ENCODE results near the gene COL20A1.

Gene COL20A1

GRCh38 chr20:63317601-63318291, 24.8 kb downstream of the COL20A1 start:
- no peaks in the 10 kb centered on the region for H3K4me1 ChIP-seq (ENCODE audit: control insufficient read depth, insufficient read depth, low read length)
- no peaks in the 10 kb centered on the region for H3K27me3 ChIP-seq (ENCODE audit: control insufficient read depth, insufficient read depth, low read length)
- no peak overlapping the region for H3K27ac ChIP-seq (ENCODE audit: low read depth, low read length)

GRCh38 chr20:63318391-63319163, 25.6 kb downstream of the COL20A1 start:
- no peak overlapping the region for H3K9ac ChIP-seq (ENCODE audit: low read depth, low read length)
- H3K4me3 ChIP-seq (ENCODE audit: low read depth, low read length): no peak overlapping the region
- no peaks in the 10 kb centered on the region for H3K27me3 ChIP-seq (ENCODE audit: control insufficient read depth, insufficient read depth, low read length)
- H3K9me3 ChIP-seq (ENCODE audit: control insufficient read depth, insufficient read depth, low read length): no peaks in the 10 kb centered on the region
- no peaks in the 10 kb centered on the region for H3K4me1 ChIP-seq (ENCODE audit: control insufficient read depth, insufficient read depth, low read length)
- no peak overlapping the region for H3K27ac ChIP-seq (ENCODE audit: low read depth, low read length)
- H3K36me3 ChIP-seq (ENCODE audit: control insufficient read depth, insufficient read depth, low read length): no peaks in the 10 kb centered on the region

More at GRCh38 chr20:63317601-63318291, 24.8 kb downstream of the COL20A1 start:
- no peaks in the 10 kb centered on the region for H3K9me3 ChIP-seq (ENCODE audit: control insufficient read depth, insufficient read depth, low read length)
- no peaks in the 10 kb centered on the region for H3K36me3 ChIP-seq (ENCODE audit: control insufficient read depth, insufficient read depth, low read length)
- no peak overlapping the region for H3K9ac ChIP-seq (ENCODE audit: low read depth, low read length)
- H3K4me3 ChIP-seq (ENCODE audit: low read depth, low read length): no peak overlapping the region

GRCh38 chr20:63319164-63320040, 26.4 kb downstream of the COL20A1 start:
- H3K9me3 ChIP-seq (ENCODE audit: control insufficient read depth, insufficient read depth, low read length): no peaks in the 10 kb centered on the region
- no peak overlapping the region for H3K4me3 ChIP-seq (ENCODE audit: low read depth, low read length)
- no peak overlapping the region for H3K9ac ChIP-seq (ENCODE audit: low read depth, low read length)
- H3K36me3 ChIP-seq (ENCODE audit: control insufficient read depth, insufficient read depth, low read length): no peaks in the 10 kb centered on the region
- no peaks in the 10 kb centered on the region for H3K4me1 ChIP-seq (ENCODE audit: control insufficient read depth, insufficient read depth, low read length)
- H3K27me3 ChIP-seq (ENCODE audit: control insufficient read depth, insufficient read depth, low read length): no peaks in the 10 kb centered on the region
- no peak overlapping the region for H3K27ac ChIP-seq (ENCODE audit: low read depth, low read length)

DNA sequence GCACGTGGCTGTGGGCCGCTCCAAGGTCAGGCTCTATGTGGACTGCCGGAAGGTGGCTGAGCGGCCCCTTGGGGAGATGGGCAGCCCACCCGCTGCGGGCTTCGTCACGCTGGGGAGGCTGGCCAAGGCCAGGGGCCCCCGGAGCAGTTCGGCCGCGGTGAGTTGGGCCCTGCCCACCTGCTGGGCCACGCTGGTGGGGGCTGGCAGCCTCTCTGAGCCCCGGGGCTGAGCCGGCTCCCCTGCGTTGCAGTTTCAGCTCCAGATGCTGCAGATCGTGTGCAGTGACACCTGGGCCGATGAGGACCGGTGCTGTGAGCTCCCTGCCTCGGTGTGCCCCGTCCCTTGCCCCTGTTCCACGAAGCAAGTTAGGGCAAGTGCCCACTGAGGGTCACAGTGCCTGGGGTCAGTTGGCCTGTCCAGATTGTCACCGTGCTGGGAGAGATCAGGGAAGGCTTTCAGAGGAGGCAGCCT, 27.1 kb downstream of the COL20A1 start:
- no peak overlapping the region for H3K4me3 ChIP-seq (ENCODE audit: low read depth, low read length)
- no peak overlapping the region for H3K27ac ChIP-seq (ENCODE audit: low read depth, low read length)
- no peaks in the 10 kb centered on the region for H3K4me1 ChIP-seq (ENCODE audit: control insufficient read depth, insufficient read depth, low read length)
- H3K36me3 ChIP-seq (ENCODE audit: control insufficient read depth, insufficient read depth, low read length): no peaks in the 10 kb centered on the region
- no peaks in the 10 kb centered on the region for H3K9me3 ChIP-seq (ENCODE audit: control insufficient read depth, insufficient read depth, low read length)
- H3K9ac ChIP-seq (ENCODE audit: low read depth, low read length): no peak overlapping the region
- no peaks in the 10 kb centered on the region for H3K27me3 ChIP-seq (ENCODE audit: control insufficient read depth, insufficient read depth, low read length)

- H3K27me3 ChIP-seq (ENCODE audit: control insufficient read depth, insufficient read depth, low read length): no peaks in the 10 kb centered on the region
- H3K9me3 ChIP-seq (ENCODE audit: control insufficient read depth, insufficient read depth, low read length): no peaks in the 10 kb centered on the region
- no peak overlapping the region for H3K4me3 ChIP-seq (ENCODE audit: low read depth, low read length)
- H3K27ac ChIP-seq (ENCODE audit: low read depth, low read length): no peak overlapping the region
- no peak overlapping the region for H3K9ac ChIP-seq (ENCODE audit: low read depth, low read length)
- no peaks in the 10 kb centered on the region for H3K36me3 ChIP-seq (ENCODE audit: control insufficient read depth, insufficient read depth, low read length)
- no peaks in the 10 kb centered on the region for H3K4me1 ChIP-seq (ENCODE audit: control insufficient read depth, insufficient read depth, low read length)
Measured at GRCh38 chr20:63320616-63321147, 27.7 kb downstream of the COL20A1 start.

DNA sequence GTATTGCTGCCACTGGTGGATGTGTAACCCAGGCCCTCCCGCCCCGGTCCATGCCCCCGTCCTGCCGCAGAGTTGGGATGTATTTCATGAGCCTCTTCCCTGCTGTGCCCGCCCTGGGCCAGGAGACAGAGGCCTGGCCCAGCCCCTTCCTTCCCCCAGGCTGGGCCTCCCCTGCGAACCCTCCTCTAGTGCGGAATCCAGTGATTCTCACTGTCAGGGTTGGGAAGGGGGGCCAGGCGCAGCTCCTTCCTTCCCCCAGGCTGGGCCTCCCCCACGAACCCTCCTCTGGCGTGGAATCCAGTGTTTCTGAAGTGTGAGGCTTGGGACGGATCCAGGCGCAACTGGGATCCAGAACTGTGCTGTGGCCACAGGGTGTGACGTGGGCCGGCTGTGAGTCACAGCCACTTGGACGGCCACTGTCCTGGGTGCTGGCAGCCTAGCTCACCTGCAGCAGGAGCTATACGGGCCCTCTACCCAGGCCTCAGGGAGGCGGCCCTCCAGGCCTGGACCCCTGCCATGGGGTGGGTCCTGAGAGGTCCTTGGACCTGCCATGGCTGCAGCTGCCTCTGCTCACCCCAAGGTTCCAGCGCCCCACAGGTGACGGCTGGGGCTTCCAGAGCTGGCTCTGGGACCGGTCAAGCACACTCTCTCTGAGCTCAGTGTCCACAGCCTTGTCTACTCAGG, 28.3 kb downstream of the COL20A1 start:
- H3K4me1 ChIP-seq (ENCODE audit: control insufficient read depth, insufficient read depth, low read length): no peaks in the 10 kb centered on the region
- H3K9me3 ChIP-seq (ENCODE audit: control insufficient read depth, insufficient read depth, low read length): no peaks in the 10 kb centered on the region
- H3K9ac ChIP-seq (ENCODE audit: low read depth, low read length): no peak overlapping the region
- H3K4me3 ChIP-seq (ENCODE audit: low read depth, low read length): no peak overlapping the region
- H3K36me3 ChIP-seq (ENCODE audit: control insufficient read depth, insufficient read depth, low read length): no peaks in the 10 kb centered on the region
- H3K27me3 ChIP-seq (ENCODE audit: control insufficient read depth, insufficient read depth, low read length): no peaks in the 10 kb centered on the region
- H3K27ac ChIP-seq (ENCODE audit: low read depth, low read length): no peak overlapping the region

DNA sequence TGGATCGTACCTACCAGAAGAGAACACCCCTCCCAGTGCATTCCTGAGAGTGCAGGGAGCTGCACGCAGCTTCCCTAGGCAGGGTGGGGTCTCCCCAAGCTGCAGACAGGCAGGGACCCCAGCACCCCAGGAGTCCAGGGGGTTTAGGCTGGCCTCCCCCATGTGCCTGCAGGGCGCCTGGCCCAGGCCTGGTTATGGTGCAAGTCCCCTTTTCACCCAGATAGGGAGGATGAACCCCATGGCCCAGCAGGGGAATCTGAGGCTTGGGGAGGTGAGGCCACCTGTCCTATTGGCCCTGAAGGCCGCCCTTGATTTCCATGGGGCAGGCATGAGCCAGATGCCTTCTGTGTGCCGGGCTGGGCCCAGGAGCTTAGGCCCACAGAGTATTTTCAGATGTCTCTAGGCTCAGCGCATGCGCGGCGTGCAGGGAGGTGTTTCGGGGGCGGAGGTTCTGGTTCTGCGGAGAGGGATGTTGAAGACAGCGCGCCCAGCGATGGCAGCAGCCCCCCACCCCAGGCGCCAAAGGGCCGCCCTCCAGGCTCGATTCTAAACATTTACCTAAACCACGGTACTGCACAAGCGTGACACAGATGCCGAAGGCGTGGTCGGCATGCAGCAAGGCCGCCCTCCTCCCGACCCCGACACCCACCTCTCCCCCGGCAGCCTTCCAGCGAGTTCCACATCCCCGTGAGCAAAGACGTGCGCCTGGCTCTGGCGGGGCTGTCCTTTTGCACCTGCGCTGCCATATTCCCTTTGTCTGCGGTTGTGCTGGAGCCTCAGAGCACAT, 29.4 kb downstream of the COL20A1 start:
- Histone ChIP-seq H3K36me3 (ENCODE audit: control insufficient read depth, insufficient read depth, low read length) (no peaks in the 10 kb centered on the region), H3K9me3 (ENCODE audit: control insufficient read depth, insufficient read depth, low read length) (no peaks in the 10 kb centered on the region), H3K9ac (ENCODE audit: low read depth, low read length) (no peak overlapping the region), H3K27me3 (ENCODE audit: control insufficient read depth, insufficient read depth, low read length) (no peaks in the 10 kb centered on the region), H3K4me1 (ENCODE audit: control insufficient read depth, insufficient read depth, low read length) (no peaks in the 10 kb centered on the region), H3K4me3 (ENCODE audit: low read depth, low read length) (no peak overlapping the region), H3K27ac (ENCODE audit: low read depth, low read length) (no peak overlapping the region)

GRCh38 chr20:63322933-63323273, 29.9 kb downstream of the COL20A1 start:
- Histone ChIP-seq H3K9me3 (ENCODE audit: control insufficient read depth, insufficient read depth, low read length) (no peaks in the 10 kb centered on the region), H3K9ac (ENCODE audit: low read depth, low read length) (no peak overlapping the region), H3K27me3 (ENCODE audit: control insufficient read depth, insufficient read depth, low read length) (no peaks in the 10 kb centered on the region), H3K4me1 (ENCODE audit: control insufficient read depth, insufficient read depth, low read length) (no peaks in the 10 kb centered on the region), H3K27ac (ENCODE audit: low read depth, low read length) (no peak overlapping the region), H3K36me3 (ENCODE audit: control insufficient read depth, insufficient read depth, low read length) (no peaks in the 10 kb centered on the region), H3K4me3 (ENCODE audit: low read depth, low read length) (no peak overlapping the region)

- Histone ChIP-seq H3K27me3 (ENCODE audit: control insufficient read depth, insufficient read depth, low read length) (no peaks in the 10 kb centered on the region), H3K36me3 (ENCODE audit: control insufficient read depth, insufficient read depth, low read length) (no peaks in the 10 kb centered on the region), H3K9ac (ENCODE audit: low read depth, low read length) (no peak overlapping the region), H3K27ac (ENCODE audit: low read depth, low read length) (no peak overlapping the region), H3K4me3 (ENCODE audit: low read depth, low read length) (no peak overlapping the region), H3K9me3 (ENCODE audit: control insufficient read depth, insufficient read depth, low read length) (no peaks in the 10 kb centered on the region), H3K4me1 (ENCODE audit: control insufficient read depth, insufficient read depth, low read length) (no peaks in the 10 kb centered on the region)
Measured at GRCh38 chr20:63323357-63323981, 30.5 kb downstream of the COL20A1 start.

Data from HUES48 (cell line).